H1 (cell line): ENCODE measurements around the gene CALY. TPM values are rescaled to one million over a fixed set of nuclear protein-coding genes. Genes with fewer than 3 reads are reported as not detected.

Experiments
- CTCF ChIA-PET: fragments of 300-600 bp; sonication (Branson Sonifier 250); formaldehyde crosslinking; loops from one replicate; lab custom pipeline; 2021; ENCODE audit not compliant: partially characterized antibody; lab: Charles Lee
- POLR2A ChIA-PET: fragments of 300-600 bp; sonication (Branson Sonifier 250); formaldehyde crosslinking; loops from one replicate; lab custom pipeline; 2021; ENCODE audit warnings: inconsistent platforms; ENCODE audit not compliant: partially characterized antibody; lab: Charles Lee
- DNase-seq, 2 experiments: peaks; one replicate each; pipeline versions ENCODE4 v3.0.0 to v3.0.0-alpha.2; 2010 to 2022; ENCODE audit warnings: low spot score in 2 of 2, low read depth in 1 of 2, mixed read lengths in 1 of 2
- FAIRE-seq: peaks from 2 replicates; lab custom pipeline; 2011; peaks lifted over from hg19 to GRCh38; lab: Jason Lieb, UNC
- H2AFZ ChIP-seq: 2 replicates; pipeline ENCODE4 v1.8.1; 2012; ENCODE audit warnings: low read length, inconsistent platforms
- H2AK5ac ChIP-seq: 2 replicates; pipeline ENCODE4 v1.6.1; 2013; ENCODE audit warnings: low read depth, low read length
- H2BK120ac ChIP-seq: replicated peaks from 2 replicates; pipeline ENCODE3; 2013; ENCODE audit warnings: low read depth, low read length, inconsistent platforms
- H2BK12ac ChIP-seq: 2 replicates; pipeline ENCODE4 v1.6.1; 2013; ENCODE audit warnings: low read depth, low read length
- H2BK15ac ChIP-seq: 2 replicates; pipeline ENCODE4 v1.6.1; 2013; ENCODE audit warnings: low read length
- H2BK20ac ChIP-seq: 2 replicates; pipeline ENCODE4 v1.6.1; 2013; ENCODE audit warnings: low read length
- H2BK5ac ChIP-seq: 2 replicates; pipeline ENCODE4 v1.6.1; 2013; ENCODE audit warnings: low read depth, low read length
- H3K14ac ChIP-seq: 2 replicates; pipeline ENCODE4 v1.6.1; 2013; ENCODE audit warnings: inconsistent platforms; ENCODE audit not compliant: insufficient read length
- H3K18ac ChIP-seq: 2 replicates; pipeline ENCODE4 v1.6.1; 2013; ENCODE audit warnings: low read length; ENCODE audit errors: extremely low read depth
- H3K23ac ChIP-seq: 2 replicates; pipeline ENCODE4 v1.6.1; 2013; ENCODE audit warnings: inconsistent platforms; ENCODE audit not compliant: insufficient read length
- H3K23me2 ChIP-seq: 2 replicates; pipeline ENCODE4 v1.6.1; 2013; ENCODE audit warnings: low read depth, low read length
- H3K27ac ChIP-seq: 2 replicates; pipeline ENCODE4 v1.6.1; 2011; ENCODE audit warnings: low read depth, low read length, inconsistent platforms
- H3K27me3 ChIP-seq, 4 experiments: replicated peaks in 1 of 4; 1 replicate in 1 of 4; 2 replicates in 3 of 4; pipeline versions ENCODE4 v1.6.1 to v1.8.1; 2011 to 2013; ENCODE audit warnings: low read length in 3 of 4, mild to moderate bottlenecking in 3 of 4, inconsistent platforms in 2 of 4, mixed read lengths in 2 of 4, moderate library complexity in 1 of 4; ENCODE audit not compliant: control insufficient read depth in 3 of 4, insufficient read depth in 3 of 4; ENCODE audit errors: extremely low read depth in 1 of 4
- H3K36me3 ChIP-seq, 4 experiments: 2 replicates each; pipeline versions ENCODE4 v1.6.1 to v1.8.1; 2011 to 2013; ENCODE audit warnings: mild to moderate bottlenecking in 4 of 4, low read length in 3 of 4, moderate library complexity in 2 of 4, control low read depth in 1 of 4, inconsistent platforms in 1 of 4; ENCODE audit not compliant: insufficient read depth in 4 of 4, control insufficient read depth in 2 of 4
- H3K4ac ChIP-seq: replicated peaks from 2 replicates; pipeline ENCODE3; 2013; ENCODE audit warnings: low read length, low read depth, mixed read lengths, inconsistent platforms; ENCODE audit not compliant: insufficient read length
- H3K4me1 ChIP-seq, 4 experiments: replicated peaks in 1 of 4; 1 replicate in 1 of 4; 2 replicates in 3 of 4; pipeline versions ENCODE4 v1.6.1 to v1.8.1; 2011 to 2013; ENCODE audit warnings: low read length in 3 of 4, inconsistent platforms in 2 of 4, mixed read lengths in 1 of 4; ENCODE audit not compliant: insufficient read depth in 4 of 4, control insufficient read depth in 3 of 4
- H3K4me2 ChIP-seq, 2 experiments: 2 replicates each; pipeline versions ENCODE4 v1.6.1 to v1.8.1; 2011 to 2013; ENCODE audit warnings: low read depth in 2 of 2, low read length in 2 of 2, control low read depth in 1 of 2, inconsistent platforms in 1 of 2, mild to moderate bottlenecking in 1 of 2; ENCODE audit not compliant: insufficient read depth in 1 of 2
- H3K4me3 ChIP-seq, 4 experiments: fragments of 200-600, 300-600 bp in 1 of 4; sonication (generic), shearing (Covaris generic), sonication (Bioruptor Twin) in 1 of 4; 2 replicates each; pipeline versions ENCODE4 v1.5.1 to v1.8.1; 2011 to 2016; ENCODE audit warnings: low read length in 4 of 4, low read depth in 3 of 4, control low read depth in 2 of 4, inconsistent platforms in 2 of 4, mild to moderate bottlenecking in 2 of 4, mixed read lengths in 1 of 4, moderate library complexity in 1 of 4; ENCODE audit not compliant: insufficient read depth in 2 of 4; ENCODE audit errors: extremely low read depth in 1 of 4
- H3K56ac ChIP-seq: replicated peaks from 2 replicates; pipeline ENCODE3; 2013; ENCODE audit warnings: low read depth, mild to moderate bottlenecking, mixed read lengths, low read length, inconsistent platforms; ENCODE audit not compliant: insufficient read length
- H3K79me1 ChIP-seq: 2 replicates; pipeline ENCODE4 v1.6.1; 2013; ENCODE audit warnings: low read depth, low read length, control low read depth
- H3K79me2 ChIP-seq, 2 experiments: 2 replicates each; pipeline versions ENCODE4 v1.6.1 to v1.8.1; 2012 to 2013; ENCODE audit warnings: low read length in 2 of 2, mild to moderate bottlenecking in 2 of 2, inconsistent platforms in 1 of 2; ENCODE audit not compliant: insufficient read depth in 2 of 2, control insufficient read depth in 1 of 2
- H3K9ac ChIP-seq, 4 experiments: replicated peaks in 1 of 4; 1 replicate in 1 of 4; 2 replicates in 3 of 4; pipeline versions ENCODE4 v1.6.1 to v1.8.1; 2011 to 2013; ENCODE audit warnings: low read depth in 3 of 4, low read length in 3 of 4, control low read depth in 2 of 4, mild to moderate bottlenecking in 2 of 4, moderate library complexity in 2 of 4, inconsistent platforms in 1 of 4; ENCODE audit errors: extremely low read depth in 1 of 4
- H3K9me3 ChIP-seq, 2 experiments: 2 replicates each; pipeline versions ENCODE4 v1.6.1 to v1.8.1; 2012 to 2013; ENCODE audit warnings: mild to moderate bottlenecking in 2 of 2, moderate library complexity in 2 of 2, control low read depth in 1 of 2, inconsistent platforms in 1 of 2, low read depth in 1 of 2, low read length in 1 of 2, mixed read lengths in 1 of 2; ENCODE audit not compliant: insufficient read depth in 2 of 2
- H4K20me1 ChIP-seq, 2 experiments: replicated peaks in 1 of 2; 2 replicates each; pipeline versions ENCODE3 to v1.8.1; 2011 to 2013; ENCODE audit warnings: inconsistent platforms in 2 of 2, low read length in 2 of 2, mild to moderate bottlenecking in 1 of 2; ENCODE audit not compliant: insufficient read depth in 2 of 2, control insufficient read depth in 1 of 2
- H4K5ac ChIP-seq: 2 replicates; pipeline ENCODE4 v1.6.1; 2013; ENCODE audit warnings: low read length, low read depth, mixed read lengths, inconsistent platforms; ENCODE audit not compliant: insufficient read length
- H4K8ac ChIP-seq: 2 replicates; pipeline ENCODE4 v1.8.0; 2013; ENCODE audit warnings: mild to moderate bottlenecking, moderate library complexity, low read length, inconsistent platforms; ENCODE audit not compliant: insufficient read depth; ENCODE audit errors: extremely low read depth
- H4K91ac ChIP-seq: replicated peaks from 2 replicates; pipeline ENCODE3; 2013; ENCODE audit warnings: low read length, mixed read lengths, inconsistent platforms; ENCODE audit not compliant: insufficient read length
- BCL11A ChIP-seq, 2 experiments: IDR thresholded peaks; one replicate each; pipeline ENCODE4 v1.6.1; 2011; ENCODE audit warnings: low read depth in 2 of 2, low read length in 2 of 2, mild to moderate bottlenecking in 2 of 2
- CHD1 ChIP-seq: IDR thresholded peaks from 2 replicates; pipeline ENCODE4 v1.6.1; 2012; ENCODE audit warnings: low read depth, low read length, improper control_type of control experiment
- CTCF ChIP-seq, 3 experiments: IDR thresholded peaks; 1 replicate in 2 of 3; 2 replicates in 1 of 3; pipeline versions ENCODE4 v1.5.1 to v1.6.1; 2011; ENCODE audit warnings: low read length in 3 of 3, mild to moderate bottlenecking in 3 of 3, inconsistent platforms in 2 of 3, low read depth in 1 of 3, moderate library complexity in 1 of 3; ENCODE audit not compliant: insufficient read depth in 1 of 3; ENCODE audit errors: control extremely low read depth in 1 of 3
- EZH2 ChIP-seq: fragments of 200-600 bp; sonication (generic); IDR thresholded peaks from 2 replicates; pipeline ENCODE4 v1.7.1; 2012; ENCODE audit warnings: low read depth, mild to moderate bottlenecking, moderate library complexity, low read length, inconsistent platforms; ENCODE audit not compliant: severe bottlenecking
- GTF2F1 ChIP-seq: IDR thresholded peaks from 2 replicates; pipeline ENCODE4 v1.6.1; 2012; ENCODE audit warnings: low read depth, low read length, improper control_type of control experiment, borderline replicate concordance
- KDM4A ChIP-seq: IDR thresholded peaks from one replicate; pipeline ENCODE4 v1.7.1; 2012; ENCODE audit warnings: low read depth, mild to moderate bottlenecking, moderate library complexity, low read length, inconsistent platforms; ENCODE audit not compliant: severe bottlenecking
- WGBS, 2 experiments: shearing (Covaris generic) in 1 of 2; methylation state at CpG; one replicate each; pipeline versions ENCODE4 v1.1.6 to v1.1.7; 2013 to 2015; ENCODE audit warnings: low lambda C conversion rate in 2 of 2, mixed read lengths in 2 of 2, inconsistent platforms in 1 of 2, low coverage in 1 of 2, missing lambda C conversion rate in 1 of 2; ENCODE audit not compliant: insufficient replicate concordance in 2 of 2, insufficient coverage in 1 of 2, insufficient read length in 1 of 2; ENCODE audit errors: extremely low coverage in 1 of 2, missing lambda C conversion rate in 1 of 2; 5-methylcytosine and 5-hydroxymethylcytosine counted together
- polyA plus RNA-seq, 7 experiments: library from polyadenylated mRNA; depleted of rRNA in 3 of 7; stranded (reverse) in 5 of 7; unstranded in 2 of 7; fragments of >200 nt in 5 of 7; fragments of 200-250 nt in 2 of 7; gene quantifications; 1 replicate in 5 of 7; 2 replicates in 1 of 7; 4 replicates in 1 of 7; pipeline versions ENCODE4 v1.2.1 to v1.2.3, GENCODE V29; 2011 to 2013; ENCODE audit warnings: missing spikeins in 2 of 7, mixed read lengths in 2 of 7
- total RNA-seq: library from RNA; stranded (reverse); fragmentation: NEBNext Ultra II Directional; extraction: Animal tissue kit (Norgen Biotek cat#: 25700); gene quantifications from 2 replicates; pipeline ENCODE4 v1.2.1, GENCODE V29; 2021

CALY gene
- total and polyA plus RNA-seq, 2 of the 8 experiments (the other 6 are each of a cell fraction or from before 2014, with no cell fraction given) = 1.3 to 1.5 TPM

- no peak overlapping the region for H3K9ac ChIP-seq
- no peak overlapping the region for H2BK5ac ChIP-seq
- H3K4ac ChIP-seq = no peak overlapping the region
- no peak overlapping the region for H4K8ac ChIP-seq
- H2AK5ac ChIP-seq = no peak overlapping the region
- H3K4me2 ChIP-seq = no peak overlapping the region
- H3K14ac ChIP-seq = no peak overlapping the region
- H3K9me3 ChIP-seq = no peaks in the 10 kb centered on the region
- no peaks in the 10 kb centered on the region for H3K79me2 ChIP-seq
- H3K23me2 ChIP-seq = peaks cover 4% of the 10 kb centered on the region; the same call in 1 of the 2 replicates
- no peak overlapping the region for H2BK120ac ChIP-seq
- CTCF ChIA-PET = no interaction called here
- no peak overlapping the region for H3K4me3 ChIP-seq
- H3K79me1 ChIP-seq = no peaks in the 10 kb centered on the region
- H2BK12ac ChIP-seq = no peak overlapping the region
- H3K18ac ChIP-seq = no peak overlapping the region
- no peak overlapping the region for H3K23ac ChIP-seq
- FAIRE-seq = no peak
- peaks cover 0 to 10% (median 2%) of the 10 kb centered on the region in 4 experiments; a peak in 3 of 7 replicates for H3K27me3 ChIP-seq
- no peak for DNase-seq
- H4K91ac ChIP-seq = no peak overlapping the region
- H2AFZ ChIP-seq = no peak overlapping the region
- H2BK20ac ChIP-seq = no peak overlapping the region
- H3K36me3 ChIP-seq = no peaks in the 10 kb centered on the region
- H3K27ac ChIP-seq = no peak overlapping the region
- H4K5ac ChIP-seq = no peak overlapping the region
- POLR2A ChIA-PET = no interaction called here
- TF ChIP-seq EZH2 (no peak), CHD1 (no peak), CTCF (IDR thresholded peaks at IDR 0.05; ENCODE audit: control extremely low read depth in 1 of 3, insufficient read depth in 1 of 3, low read depth in 1 of 3, low read length in 3 of 3) (no peak), KDM4A (no peak), BCL11A (IDR thresholded peaks at IDR 0.05; ENCODE audit: low read depth in 2 of 2, low read length in 2 of 2) (no peak), GTF2F1 (no peak)
- TF ChIP-seq, all 59 proteins: peak for 0
- peaks cover 0 to 1% of the 10 kb centered on the region in 2 experiments for H4K20me1 ChIP-seq
- no peak overlapping the region for H2BK15ac ChIP-seq
- H3K56ac ChIP-seq = no peak overlapping the region
- WGBS, 2 experiments = 93% methylated on average over 13 of the region's 13 CpGs; no CpG with 5 or more reads in 1 of the 2 experiments
- H3K4me1 ChIP-seq = no peaks in the 10 kb centered on the region
These were observed 47.4 kb upstream of the CALY start for GRCh38 chr10:133384071-133384470.
